ENCODE results near the gene SP2. TPM values are rescaled to one million over a fixed set of nuclear protein-coding genes. Genes with fewer than 3 reads are reported as not detected.

Gene SP2
- total and polyA plus RNA-seq, 2 of the 13 experiments (the other 11 are each of a cell fraction or from before 2014, with no cell fraction given): 1.4 to 4.8 TPM

DNA sequence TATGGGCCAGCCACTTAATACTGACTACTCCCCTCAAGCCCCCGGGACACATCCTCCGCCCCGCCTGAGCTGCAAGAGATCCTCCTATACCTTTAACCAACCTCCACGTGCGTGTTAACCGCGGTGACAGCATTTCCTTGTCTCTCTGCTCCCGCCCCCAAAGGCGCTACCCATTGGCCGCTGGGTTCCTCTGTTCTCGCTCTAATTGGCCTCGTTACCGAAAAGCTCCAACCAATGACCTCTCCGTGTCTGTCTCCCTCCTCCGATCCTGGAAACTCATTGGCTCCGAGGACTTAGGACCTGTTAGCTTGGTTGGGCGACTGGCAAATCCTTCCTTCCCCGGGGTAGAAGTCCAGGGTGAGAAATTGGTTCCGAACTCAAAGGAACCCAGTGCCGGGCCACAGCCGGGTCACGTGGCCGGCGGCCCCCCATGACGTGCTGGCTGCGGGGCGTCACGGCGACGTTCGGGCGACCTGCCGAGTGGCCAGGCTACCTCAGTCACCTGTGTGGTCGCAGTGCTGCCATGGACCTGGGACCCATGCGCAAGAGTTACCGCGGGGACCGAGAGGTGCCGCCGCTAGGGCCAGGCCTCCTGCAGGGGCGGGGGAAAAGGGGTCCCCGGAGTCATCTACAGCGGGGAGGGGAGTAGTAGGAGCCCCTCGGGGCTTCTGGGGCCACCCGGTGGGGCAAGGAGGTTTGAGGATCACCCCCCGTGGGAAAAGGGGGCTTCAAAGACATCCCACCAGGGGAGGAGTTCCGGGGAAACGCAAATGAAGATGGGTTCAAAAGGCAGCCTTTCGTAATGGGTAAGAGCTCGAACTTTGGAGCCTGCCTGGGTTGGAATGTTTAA, 45.4 kb downstream of the SP2 start, which contains the start of gene PNPO (continued):
- TF ChIP-seq, protein P1, sequence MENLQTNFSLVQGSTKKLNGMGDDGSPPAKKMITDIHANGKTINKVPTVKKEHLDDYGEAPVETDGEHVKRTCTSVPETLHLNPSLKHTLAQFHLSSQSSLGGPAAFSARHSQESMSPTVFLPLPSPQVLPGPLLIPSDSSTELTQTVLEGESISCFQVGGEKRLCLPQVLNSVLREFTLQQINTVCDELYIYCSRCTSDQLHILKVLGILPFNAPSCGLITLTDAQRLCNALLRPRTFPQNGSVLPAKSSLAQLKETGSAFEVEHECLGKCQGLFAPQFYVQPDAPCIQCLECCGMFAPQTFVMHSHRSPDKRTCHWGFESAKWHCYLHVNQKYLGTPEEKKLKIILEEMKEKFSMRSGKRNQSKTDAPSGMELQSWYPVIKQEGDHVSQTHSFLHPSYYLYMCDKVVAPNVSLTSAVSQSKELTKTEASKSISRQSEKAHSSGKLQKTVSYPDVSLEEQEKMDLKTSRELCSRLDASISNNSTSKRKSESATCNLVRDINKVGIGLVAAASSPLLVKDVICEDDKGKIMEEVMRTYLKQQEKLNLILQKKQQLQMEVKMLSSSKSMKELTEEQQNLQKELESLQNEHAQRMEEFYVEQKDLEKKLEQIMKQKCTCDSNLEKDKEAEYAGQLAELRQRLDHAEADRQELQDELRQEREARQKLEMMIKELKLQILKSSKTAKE (CRISPR knock-in tag; IDR thresholded peaks at IDR 0.05; ENCODE audit: borderline replicate concordance): 0 out of 2 replicates have a peak, but pooled peaks have one; percentile 53
- TF ChIP-seq, protein P2, sequence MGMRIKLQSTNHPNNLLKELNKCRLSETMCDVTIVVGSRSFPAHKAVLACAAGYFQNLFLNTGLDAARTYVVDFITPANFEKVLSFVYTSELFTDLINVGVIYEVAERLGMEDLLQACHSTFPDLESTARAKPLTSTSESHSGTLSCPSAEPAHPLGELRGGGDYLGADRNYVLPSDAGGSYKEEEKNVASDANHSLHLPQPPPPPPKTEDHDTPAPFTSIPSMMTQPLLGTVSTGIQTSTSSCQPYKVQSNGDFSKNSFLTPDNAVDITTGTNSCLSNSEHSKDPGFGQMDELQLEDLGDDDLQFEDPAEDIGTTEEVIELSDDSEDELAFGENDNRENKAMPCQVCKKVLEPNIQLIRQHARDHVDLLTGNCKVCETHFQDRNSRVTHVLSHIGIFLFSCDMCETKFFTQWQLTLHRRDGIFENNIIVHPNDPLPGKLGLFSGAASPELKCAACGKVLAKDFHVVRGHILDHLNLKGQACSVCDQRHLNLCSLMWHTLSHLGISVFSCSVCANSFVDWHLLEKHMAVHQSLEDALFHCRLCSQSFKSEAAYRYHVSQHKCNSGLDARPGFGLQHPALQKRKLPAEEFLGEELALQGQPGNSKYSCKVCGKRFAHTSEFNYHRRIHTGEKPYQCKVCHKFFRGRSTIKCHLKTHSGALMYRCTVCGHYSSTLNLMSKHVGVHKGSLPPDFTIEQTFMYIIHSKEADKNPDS (CRISPR knock-in tag; IDR thresholded peaks at IDR 0.05): 0 out of 2 replicates have a peak, but pooled peaks have one; percentile 70
- TF ChIP-seq MED1 (CRISPR knock-in tag; IDR thresholded peaks at IDR 0.05): peak; percentile 79
- TF ChIP-seq SCMH1 (CRISPR knock-in tag; IDR thresholded peaks at IDR 0.05; ENCODE audit: borderline replicate concordance): no peak
- peak; percentile 53; the same call in 1 of the 2 replicates for TF ChIP-seq SOX5 (CRISPR knock-in tag; IDR thresholded peaks at IDR 0.05; ENCODE audit: borderline replicate concordance)
- TF ChIP-seq KMT2A (CRISPR knock-in tag; IDR thresholded peaks at IDR 0.05): peak; percentile 66
- TF ChIP-seq ETV6 (CRISPR knock-in tag; conservative IDR thresholded peaks at IDR 0.05): peak; percentile 77; the same call in 1 of the 2 replicates
- TF ChIP-seq DR1 (CRISPR knock-in tag; IDR thresholded peaks at IDR 0.05): peak; percentile 83; the same call in 1 of the 2 replicates
- peak; percentile 57; the same call in 1 of the 2 replicates for TF ChIP-seq CEBPB (IDR thresholded peaks at IDR 0.05; ENCODE audit: borderline replicate concordance, low read depth, low read length)
- peak; percentile 98; the same call in 1 of the 2 replicates for TF ChIP-seq IRX3 (CRISPR knock-in tag; IDR thresholded peaks at IDR 0.05; ENCODE audit: borderline replicate concordance, low read depth)
- TF ChIP-seq GTF3A (CRISPR knock-in tag; conservative IDR thresholded peaks at IDR 0.05): no peak
- TF ChIP-seq, protein P3, sequence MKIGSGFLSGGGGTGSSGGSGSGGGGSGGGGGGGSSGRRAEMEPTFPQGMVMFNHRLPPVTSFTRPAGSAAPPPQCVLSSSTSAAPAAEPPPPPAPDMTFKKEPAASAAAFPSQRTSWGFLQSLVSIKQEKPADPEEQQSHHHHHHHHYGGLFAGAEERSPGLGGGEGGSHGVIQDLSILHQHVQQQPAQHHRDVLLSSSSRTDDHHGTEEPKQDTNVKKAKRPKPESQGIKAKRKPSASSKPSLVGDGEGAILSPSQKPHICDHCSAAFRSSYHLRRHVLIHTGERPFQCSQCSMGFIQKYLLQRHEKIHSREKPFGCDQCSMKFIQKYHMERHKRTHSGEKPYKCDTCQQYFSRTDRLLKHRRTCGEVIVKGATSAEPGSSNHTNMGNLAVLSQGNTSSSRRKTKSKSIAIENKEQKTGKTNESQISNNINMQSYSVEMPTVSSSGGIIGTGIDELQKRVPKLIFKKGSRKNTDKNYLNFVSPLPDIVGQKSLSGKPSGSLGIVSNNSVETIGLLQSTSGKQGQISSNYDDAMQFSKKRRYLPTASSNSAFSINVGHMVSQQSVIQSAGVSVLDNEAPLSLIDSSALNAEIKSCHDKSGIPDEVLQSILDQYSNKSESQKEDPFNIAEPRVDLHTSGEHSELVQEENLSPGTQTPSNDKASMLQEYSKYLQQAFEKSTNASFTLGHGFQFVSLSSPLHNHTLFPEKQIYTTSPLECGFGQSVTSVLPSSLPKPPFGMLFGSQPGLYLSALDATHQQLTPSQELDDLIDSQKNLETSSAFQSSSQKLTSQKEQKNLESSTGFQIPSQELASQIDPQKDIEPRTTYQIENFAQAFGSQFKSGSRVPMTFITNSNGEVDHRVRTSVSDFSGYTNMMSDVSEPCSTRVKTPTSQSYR (CRISPR knock-in tag; IDR thresholded peaks at IDR 0.05; ENCODE audit: borderline replicate concordance): no peak; the same call in 1 of the 2 replicates
- TF ChIP-seq EED (CRISPR knock-in tag; IDR thresholded peaks at IDR 0.05): peak; percentile 19; the same call in 1 of the 2 replicates
- peak; percentile 44 for TF ChIP-seq CBX1 (IDR thresholded peaks at IDR 0.05; ENCODE audit: low read depth)
- TF ChIP-seq ELF3 (CRISPR knock-in tag; IDR thresholded peaks at IDR 0.05): peak; percentile 93
- TF ChIP-seq ZC3H13 (CRISPR knock-in tag; IDR thresholded peaks at IDR 0.05): peak; percentile 40
- TF ChIP-seq, protein P4, sequence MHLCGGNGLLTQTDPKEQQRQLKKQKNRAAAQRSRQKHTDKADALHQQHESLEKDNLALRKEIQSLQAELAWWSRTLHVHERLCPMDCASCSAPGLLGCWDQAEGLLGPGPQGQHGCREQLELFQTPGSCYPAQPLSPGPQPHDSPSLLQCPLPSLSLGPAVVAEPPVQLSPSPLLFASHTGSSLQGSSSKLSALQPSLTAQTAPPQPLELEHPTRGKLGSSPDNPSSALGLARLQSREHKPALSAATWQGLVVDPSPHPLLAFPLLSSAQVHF (CRISPR knock-in tag; IDR thresholded peaks at IDR 0.05): peak; percentile 71; the same call in 1 of the 2 replicates
- no peak; the same call in 1 of the 2 replicates for TF ChIP-seq ZNF136 (CRISPR knock-in tag; IDR thresholded peaks at IDR 0.05; ENCODE audit: low read depth)
- TF ChIP-seq RXRA (CRISPR knock-in tag; IDR thresholded peaks at IDR 0.05): peak; percentile 86

Data from HepG2 (cell line).